Erythroblast (primary cell): ENCODE measurements around the gene KRTAP5-3.

ENCODE experiments used
- GATA1 ChIP-seq: IDR thresholded peaks from 2 replicates; pipeline ENCODE4 v1.6.1; 2011; ENCODE audit warnings: low read depth, mild to moderate bottlenecking, control low read depth, low read length, moderate library complexity
- POLR2A ChIP-seq: IDR thresholded peaks from 2 replicates; pipeline ENCODE4 v1.6.1; 2011; ENCODE audit warnings: mild to moderate bottlenecking, low read length

DNA sequence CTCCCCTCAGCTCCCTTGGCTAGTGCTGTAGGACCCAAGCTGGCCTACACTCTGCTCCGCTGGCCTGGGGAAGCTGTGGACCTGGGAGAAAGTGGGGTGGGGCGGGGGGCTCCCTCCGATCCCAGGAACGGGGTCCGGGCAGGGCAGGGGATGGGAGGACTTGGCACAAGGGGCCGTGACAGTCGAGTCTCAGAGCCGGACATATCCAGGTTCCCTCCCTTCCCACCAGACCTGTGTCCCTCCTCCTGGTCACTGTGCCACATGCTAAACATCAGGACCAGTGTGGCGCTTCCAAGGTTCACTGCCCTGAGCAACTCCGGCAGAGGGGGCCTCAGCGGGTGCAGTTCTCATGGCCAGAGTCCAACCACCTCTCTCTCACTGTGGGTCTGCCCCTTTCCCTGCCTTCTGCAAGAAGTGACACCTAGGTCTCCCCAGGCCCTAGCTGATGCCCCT lies 38.2 kb downstream of the KRTAP5-3 start:
- TF ChIP-seq POLR2A = no peak
- no peak for TF ChIP-seq GATA1
